Brain microvascular endothelial cell (primary cell): Measurements from ENCODE around the gene ARHGAP5.

Experiments used
- DNase-seq: peaks from one replicate; pipeline ENCODE4 v3.0.0-alpha.2; 2020
- H3K27ac ChIP-seq: fragments of 250-450 bp; sonication (Bioruptor Pico); 2 replicates; pipeline ENCODE4 v1.5.1; 2020; ENCODE audit warnings: mild to moderate bottlenecking, moderate library complexity
- H3K27me3 ChIP-seq: fragments of 250-450 bp; sonication (Bioruptor Pico); replicated peaks from 2 replicates; pipeline ENCODE4 v1.5.1; 2020; ENCODE audit warnings: mild to moderate bottlenecking
- H3K36me3 ChIP-seq: fragments of 250-450 bp; sonication (Bioruptor Pico); replicated peaks from 2 replicates; pipeline ENCODE4 v1.5.1; 2020; ENCODE audit warnings: mild to moderate bottlenecking
- H3K4me3 ChIP-seq: 2 replicates; pipeline ENCODE4 v1.5.1; 2011; ENCODE audit warnings: low read depth, mild to moderate bottlenecking, control low read depth, low read length, moderate library complexity
- CTCF ChIP-seq: IDR thresholded peaks from 2 replicates; pipeline ENCODE4 v1.5.1; 2011; ENCODE audit warnings: low read depth, mild to moderate bottlenecking, moderate library complexity, low read length, control low read depth, inconsistent platforms; ENCODE audit errors: missing control alignments
- in situ Hi-C: cut with HindIII; loops from 2 replicates; pipeline ENCODE4 v1.10.0; 2017; ENCODE audit warnings: low sequenced_read_pairs, low pct_ligation_motif_present

Gene ARHGAP5

GRCh38 chr14:32185097-32185496 lies 108.0 kb downstream of the ARHGAP5 start:
- no peak overlapping the region for H3K27ac ChIP-seq
- no peaks in the 10 kb centered on the region for H3K36me3 ChIP-seq
- in situ Hi-C loops, result no loop called here
- no peak overlapping the region for H3K4me3 ChIP-seq
- no peak for DNase-seq
- H3K27me3 ChIP-seq, result no peaks in the 10 kb centered on the region
- TF ChIP-seq CTCF, result no peak

- in situ Hi-C loops, result no loop called here
- no peak for DNase-seq
- TF ChIP-seq CTCF, result no peak
Observed at GRCh38 chr14:32186248-32186647, 109.1 kb downstream of the ARHGAP5 start.

GRCh38 chr14:32189811-32190210 lies 112.7 kb downstream of the ARHGAP5 start:
- Histone ChIP-seq H3K36me3 (no peaks in the 10 kb centered on the region), H3K4me3 (no peak overlapping the region), H3K27me3 (no peaks in the 10 kb centered on the region), H3K27ac (no peak overlapping the region)
- no peak for DNase-seq
- in situ Hi-C loops, result no loop called here
- TF ChIP-seq CTCF, result no peak

More at GRCh38 chr14:32186248-32186647, 109.1 kb downstream of the ARHGAP5 start:
- no peaks in the 10 kb centered on the region for H3K27me3 ChIP-seq
- H3K36me3 ChIP-seq, result no peaks in the 10 kb centered on the region
- no peak overlapping the region for H3K4me3 ChIP-seq
- H3K27ac ChIP-seq, result no peak overlapping the region

GRCh38 chr14:32190673-32191072 lies 113.6 kb downstream of the ARHGAP5 start:
- Histone ChIP-seq H3K27ac (no peak overlapping the region), H3K36me3 (no peaks in the 10 kb centered on the region), H3K27me3 (no peaks in the 10 kb centered on the region), H3K4me3 (no peak overlapping the region)
- no peak for TF ChIP-seq CTCF
- no peak for DNase-seq
- in situ Hi-C loops, result no loop called here

GRCh38 chr14:32192712-32193373 lies 115.7 kb downstream of the ARHGAP5 start:
- no peak overlapping the region for H3K27ac ChIP-seq
- TF ChIP-seq CTCF, result no peak
- H3K27me3 ChIP-seq, result no peaks in the 10 kb centered on the region
- in situ Hi-C loops, result no loop called here
- H3K36me3 ChIP-seq, result no peaks in the 10 kb centered on the region
- DNase-seq, result no peak
- H3K4me3 ChIP-seq, result no peak overlapping the region

- Histone ChIP-seq H3K36me3 (no peaks in the 10 kb centered on the region), H3K27me3 (no peaks in the 10 kb centered on the region), H3K27ac (no peak overlapping the region), H3K4me3 (no peak overlapping the region)
- in situ Hi-C loops, result no loop called here
- no peak for DNase-seq
- no peak for TF ChIP-seq CTCF
Observed at GRCh38 chr14:32193532-32193931, 116.4 kb downstream of the ARHGAP5 start.
